ENCODE measurements around the gene TBC1D5.
A peak's percentile ranks its signal among the peaks of the same experiment; 100 is the strongest.

Gene TBC1D5

DNA sequence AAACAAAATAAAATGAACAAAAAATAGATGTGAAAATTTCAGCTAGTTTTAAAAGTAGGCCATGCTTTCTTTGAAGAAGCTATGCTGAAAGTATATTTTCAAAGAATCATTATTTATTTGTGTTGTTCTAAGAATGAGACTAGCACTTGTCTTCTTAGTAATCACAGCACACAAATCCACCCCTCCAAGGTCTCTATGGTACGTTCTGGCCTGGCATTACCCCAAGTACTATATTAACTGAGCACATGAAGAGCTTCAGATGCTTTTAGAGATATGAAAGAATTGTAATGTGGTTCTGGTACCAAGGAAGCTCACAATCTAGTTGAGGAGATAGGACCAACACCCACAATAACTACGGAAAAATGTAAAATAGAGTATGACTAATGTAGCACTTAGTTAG lies 441.2 kb downstream of the TBC1D5 start:
- Histone ChIP-seq H3K27me3 (no peaks in the 10 kb centered on the region), H3K4me3 (no peak overlapping the region), H3K4me1 (peaks cover 0 to 7% (median 3%) of the 10 kb centered on the region in 4 donors), H3K27ac (no peak overlapping the region), H3K9me3 (no peaks in the 10 kb centered on the region), H3K36me3 (no peaks in the 10 kb centered on the region)
- no peak for DNase-seq
- TF ChIP-seq, protein P1, sequence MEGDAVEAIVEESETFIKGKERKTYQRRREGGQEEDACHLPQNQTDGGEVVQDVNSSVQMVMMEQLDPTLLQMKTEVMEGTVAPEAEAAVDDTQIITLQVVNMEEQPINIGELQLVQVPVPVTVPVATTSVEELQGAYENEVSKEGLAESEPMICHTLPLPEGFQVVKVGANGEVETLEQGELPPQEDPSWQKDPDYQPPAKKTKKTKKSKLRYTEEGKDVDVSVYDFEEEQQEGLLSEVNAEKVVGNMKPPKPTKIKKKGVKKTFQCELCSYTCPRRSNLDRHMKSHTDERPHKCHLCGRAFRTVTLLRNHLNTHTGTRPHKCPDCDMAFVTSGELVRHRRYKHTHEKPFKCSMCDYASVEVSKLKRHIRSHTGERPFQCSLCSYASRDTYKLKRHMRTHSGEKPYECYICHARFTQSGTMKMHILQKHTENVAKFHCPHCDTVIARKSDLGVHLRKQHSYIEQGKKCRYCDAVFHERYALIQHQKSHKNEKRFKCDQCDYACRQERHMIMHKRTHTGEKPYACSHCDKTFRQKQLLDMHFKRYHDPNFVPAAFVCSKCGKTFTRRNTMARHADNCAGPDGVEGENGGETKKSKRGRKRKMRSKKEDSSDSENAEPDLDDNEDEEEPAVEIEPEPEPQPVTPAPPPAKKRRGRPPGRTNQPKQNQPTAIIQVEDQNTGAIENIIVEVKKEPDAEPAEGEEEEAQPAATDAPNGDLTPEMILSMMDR (IDR thresholded peaks at IDR 0.05): no peak
- intact Hi-C loops (cut with DNase I; ENCODE audit: low total_unique reads): no loop called here

DNA sequence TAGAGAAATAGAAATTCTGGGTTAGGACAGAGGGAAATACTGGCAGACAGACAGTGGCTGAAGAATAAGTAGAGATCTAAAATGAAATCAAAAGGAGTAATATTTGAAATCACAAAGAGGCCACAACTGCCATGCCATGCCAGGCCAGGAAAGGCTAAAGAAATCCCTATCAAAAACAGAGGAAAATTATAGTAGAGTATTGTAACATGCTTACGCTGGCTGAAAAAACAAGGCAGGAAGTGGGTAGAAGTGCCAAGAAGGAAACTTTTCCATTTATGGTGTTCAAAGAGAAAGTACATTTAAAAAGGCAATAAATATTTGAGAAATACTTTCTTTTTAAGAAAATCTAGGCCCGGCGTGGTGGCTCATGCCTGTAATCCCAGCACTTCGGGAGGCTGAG lies 442.0 kb downstream of the TBC1D5 start:
- H3K27ac ChIP-seq: peak overlapping the region in 1 of 2 donors; percentile 8

DNA sequence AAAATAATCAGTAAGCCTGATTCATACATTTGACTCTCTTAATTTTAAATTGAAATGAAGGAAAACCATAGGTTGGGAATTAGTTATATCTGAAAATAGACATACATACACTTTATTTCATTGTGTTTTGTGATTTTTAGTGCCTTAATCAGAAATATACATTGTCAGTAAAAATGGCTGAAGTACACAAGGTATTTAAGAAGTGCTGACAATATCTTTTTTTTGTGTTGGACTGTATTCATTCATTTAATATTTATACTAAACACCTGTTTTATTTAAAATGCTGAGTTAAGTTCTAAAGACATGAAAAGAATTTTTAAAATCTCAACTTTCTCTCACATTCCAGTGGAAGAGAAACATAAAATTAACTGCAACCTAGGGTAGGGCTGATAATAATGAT lies 444.4 kb downstream of the TBC1D5 start:
- intact Hi-C loops (cut with DNase I; ENCODE audit: low total_unique reads): no loop called here
- Histone ChIP-seq H3K27ac (no peak overlapping the region), H3K27me3 (no peaks in the 10 kb centered on the region), H3K4me3 (no peak overlapping the region), H3K36me3 (no peaks in the 10 kb centered on the region), H3K9me3 (no peaks in the 10 kb centered on the region), H3K4me1 (peaks cover 0 to 16% (median 6%) of the 10 kb centered on the region in 4 donors)
- no peak for DNase-seq
- TF ChIP-seq, protein P1 (IDR thresholded peaks at IDR 0.05): no peak

More for the DNA sequence above, 442.0 kb downstream of the TBC1D5 start:
- intact Hi-C loops (cut with DNase I; ENCODE audit: low total_unique reads): no loop called here
- no peaks in the 10 kb centered on the region for H3K9me3 ChIP-seq
- peaks cover 0 to 13% (median 6%) of the 10 kb centered on the region in 4 donors for H3K4me1 ChIP-seq
- H3K27me3 ChIP-seq: no peaks in the 10 kb centered on the region
- H3K36me3 ChIP-seq: no peaks in the 10 kb centered on the region
- H3K4me3 ChIP-seq: no peak overlapping the region
- DNase-seq: no peak
- TF ChIP-seq, protein P1 (IDR thresholded peaks at IDR 0.05): no peak

DNA sequence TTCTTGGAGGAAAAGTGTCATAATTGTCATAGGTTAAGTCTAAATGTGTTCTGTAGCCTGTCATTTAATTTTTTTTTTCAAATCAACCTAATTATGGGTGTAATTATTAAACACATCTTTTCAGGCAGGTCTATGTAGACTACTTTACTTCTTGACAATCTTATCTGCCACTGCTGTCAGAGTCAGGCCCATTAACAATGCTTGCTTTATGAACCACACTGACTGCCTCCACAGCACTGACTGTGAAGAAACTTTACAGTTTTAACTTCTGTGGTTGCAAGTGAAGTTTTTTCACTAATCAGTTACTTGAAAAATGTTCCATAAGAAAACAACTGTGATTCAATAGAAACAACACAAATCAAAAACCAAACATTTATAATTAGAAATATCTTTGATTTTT lies 449.9 kb downstream of the TBC1D5 start:
- no peak overlapping the region for H3K4me3 ChIP-seq
- no peak overlapping the region for H3K27ac ChIP-seq
- TF ChIP-seq, protein P1 (IDR thresholded peaks at IDR 0.05): no peak
- no peaks in the 10 kb centered on the region for H3K27me3 ChIP-seq
- DNase-seq: no peak
- no peaks in the 10 kb centered on the region for H3K9me3 ChIP-seq
- peaks cover 0 to 11% (median 5%) of the 10 kb centered on the region in 4 donors for H3K4me1 ChIP-seq
- H3K36me3 ChIP-seq: peaks cover 5 to 17% (median 9%) of the 10 kb centered on the region in 3 donors
- intact Hi-C loops (cut with DNase I; ENCODE audit: low total_unique reads): no loop called here

DNA sequence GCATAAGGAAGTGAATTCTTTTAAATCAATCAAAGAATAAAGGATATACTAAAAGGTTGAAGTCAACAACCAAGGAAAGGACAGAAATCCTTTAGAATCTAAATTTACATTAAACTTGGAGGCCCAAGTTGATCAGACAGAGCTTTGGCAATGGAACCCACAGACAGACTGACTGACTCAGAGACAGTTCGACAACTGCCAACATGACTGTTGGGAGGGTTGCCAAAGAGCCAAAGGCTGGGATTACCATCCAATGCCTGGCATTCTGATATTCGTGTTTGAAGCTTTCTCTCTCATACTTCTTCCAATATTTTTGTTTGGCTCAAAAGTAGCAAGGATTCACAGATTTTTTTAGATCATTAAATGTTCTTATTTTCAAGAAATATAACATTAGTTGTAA lies 451.5 kb downstream of the TBC1D5 start:
- TF ChIP-seq, protein P1 (IDR thresholded peaks at IDR 0.05): no peak
- no peak overlapping the region for H3K27ac ChIP-seq
- no peak overlapping the region for H3K4me3 ChIP-seq
- no peaks in the 10 kb centered on the region for H3K27me3 ChIP-seq
- H3K4me1 ChIP-seq: peaks cover 0 to 6% (median 3%) of the 10 kb centered on the region in 4 donors
- no peak for DNase-seq
- H3K9me3 ChIP-seq: no peaks in the 10 kb centered on the region
- intact Hi-C loops (cut with DNase I; ENCODE audit: low total_unique reads): no loop called here
- peaks cover 5 to 17% (median 9%) of the 10 kb centered on the region in 3 donors for H3K36me3 ChIP-seq
